ENCODE results near the gene TAS2R14. TPM values are rescaled to one million over a fixed set of nuclear protein-coding genes. Genes with fewer than 3 reads are reported as not detected.

TAS2R14 gene
- total RNA-seq, 1 donor from 2014 or later, result not detected

DNA sequence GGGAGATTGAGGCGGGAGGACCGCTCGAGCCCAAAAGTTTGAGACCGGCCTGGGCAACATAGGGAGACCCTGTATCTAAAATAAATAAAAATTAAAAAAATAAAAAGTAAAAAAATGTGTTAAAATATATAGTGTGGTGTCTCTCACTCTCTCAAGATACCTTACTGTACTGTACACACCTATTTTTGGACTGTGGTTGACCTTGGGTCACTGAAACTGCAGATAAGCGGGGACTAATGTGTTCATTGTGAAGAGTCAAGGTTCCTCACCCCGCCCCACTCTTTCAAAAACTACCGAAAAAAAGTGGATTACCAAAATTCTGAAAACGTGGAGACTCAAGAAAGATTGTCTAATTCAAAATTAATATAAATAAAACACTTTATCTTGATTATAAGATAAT is 28.7 kb downstream of the TAS2R14 start:
- no peaks in the 10 kb centered on the region for H3K27me3 ChIP-seq
- TF ChIP-seq, protein P1, sequence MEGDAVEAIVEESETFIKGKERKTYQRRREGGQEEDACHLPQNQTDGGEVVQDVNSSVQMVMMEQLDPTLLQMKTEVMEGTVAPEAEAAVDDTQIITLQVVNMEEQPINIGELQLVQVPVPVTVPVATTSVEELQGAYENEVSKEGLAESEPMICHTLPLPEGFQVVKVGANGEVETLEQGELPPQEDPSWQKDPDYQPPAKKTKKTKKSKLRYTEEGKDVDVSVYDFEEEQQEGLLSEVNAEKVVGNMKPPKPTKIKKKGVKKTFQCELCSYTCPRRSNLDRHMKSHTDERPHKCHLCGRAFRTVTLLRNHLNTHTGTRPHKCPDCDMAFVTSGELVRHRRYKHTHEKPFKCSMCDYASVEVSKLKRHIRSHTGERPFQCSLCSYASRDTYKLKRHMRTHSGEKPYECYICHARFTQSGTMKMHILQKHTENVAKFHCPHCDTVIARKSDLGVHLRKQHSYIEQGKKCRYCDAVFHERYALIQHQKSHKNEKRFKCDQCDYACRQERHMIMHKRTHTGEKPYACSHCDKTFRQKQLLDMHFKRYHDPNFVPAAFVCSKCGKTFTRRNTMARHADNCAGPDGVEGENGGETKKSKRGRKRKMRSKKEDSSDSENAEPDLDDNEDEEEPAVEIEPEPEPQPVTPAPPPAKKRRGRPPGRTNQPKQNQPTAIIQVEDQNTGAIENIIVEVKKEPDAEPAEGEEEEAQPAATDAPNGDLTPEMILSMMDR (IDR thresholded peaks at IDR 0.05), result no peak

DNA sequence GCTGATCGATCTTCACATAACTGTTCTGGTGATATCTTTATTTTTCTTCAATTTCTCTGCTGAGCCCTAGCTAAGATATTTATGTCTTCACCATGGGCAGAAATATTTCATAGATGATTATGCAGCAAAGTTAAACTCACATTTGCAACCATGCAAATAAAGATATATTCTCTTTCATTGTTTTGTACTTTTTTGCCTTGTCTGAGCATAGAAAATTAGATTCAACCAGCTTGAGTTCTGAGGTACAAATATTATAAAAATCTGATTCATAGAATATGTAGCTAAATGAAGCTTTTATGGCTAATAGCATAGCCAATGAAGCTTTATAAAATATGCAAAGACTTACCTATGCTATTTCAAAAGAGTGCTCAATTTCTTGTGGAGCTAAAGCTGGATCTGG is 29.6 kb downstream of the TAS2R14 start, which contains the start of gene TAS2R13:
TAS2R13 (minus strand) TSS at position 101 of the 400 bp plus-strand sequence. CDS start 264 bp downstream, outside the sequence.
- no peak for DNase-seq (ENCODE audit: low spot score in 2 of 2)
- Histone ChIP-seq H3K9me3 (peaks cover 0 to 21% of the 10 kb centered on the region in 2 donors), H3K4me3 (no peak within 1 kb of the TSS), H3K4me1 (no peaks in the 10 kb centered on the region), H3K27ac (no peak within 1 kb of the TSS), H3K36me3 (peaks cover 0 to 3% of the 10 kb centered on the region in 2 donors), H3K27me3 (no peaks in the 10 kb centered on the region)
- intact Hi-C loops (cut with DNase I), result no loop called here
- TF ChIP-seq, protein P1 (IDR thresholded peaks at IDR 0.05), result no peak

More for the DNA sequence above, 28.7 kb downstream of the TAS2R14 start:
- DNase-seq (ENCODE audit: low spot score in 2 of 2), result no peak
- intact Hi-C loops (cut with DNase I), result no loop called here
- Histone ChIP-seq H3K4me3 (no peak overlapping the region), H3K27ac (no peak overlapping the region), H3K36me3 (no peaks in the 10 kb centered on the region), H3K9me3 (peaks cover 0 to 11% of the 10 kb centered on the region in 2 donors), H3K4me1 (no peaks in the 10 kb centered on the region)

DNA sequence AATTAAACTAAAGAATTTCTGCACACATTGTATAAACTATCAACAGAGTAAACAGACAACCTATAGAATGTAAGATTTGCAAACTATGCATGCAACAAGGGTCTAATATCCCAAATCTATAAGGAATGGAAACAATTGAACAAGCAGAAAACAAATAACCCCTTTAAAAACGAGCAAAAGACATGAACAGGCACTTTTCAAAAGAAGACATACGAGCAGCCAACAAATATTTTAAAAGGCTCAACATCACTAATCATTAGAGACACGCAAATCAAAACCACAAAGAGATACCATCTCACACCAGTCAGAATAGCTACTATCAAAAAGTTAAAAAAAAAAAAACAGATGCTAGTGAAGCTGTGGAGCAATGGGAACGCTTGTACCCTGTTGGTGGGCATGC is 34.4 kb downstream of the TAS2R14 start:
- intact Hi-C loops (cut with DNase I), result no loop called here
- peaks cover 0 to 52% of the 10 kb centered on the region in 2 donors for H3K9me3 ChIP-seq
- no peaks in the 10 kb centered on the region for H3K27me3 ChIP-seq
- peaks cover 0 to 3% of the 10 kb centered on the region in 2 donors for H3K36me3 ChIP-seq
- H3K27ac ChIP-seq, result no peak overlapping the region
- H3K4me3 ChIP-seq, result no peak overlapping the region
- no peaks in the 10 kb centered on the region for H3K4me1 ChIP-seq
- TF ChIP-seq, protein P1 (IDR thresholded peaks at IDR 0.05), result no peak
- no peak for DNase-seq (ENCODE audit: low spot score in 2 of 2)

DNA sequence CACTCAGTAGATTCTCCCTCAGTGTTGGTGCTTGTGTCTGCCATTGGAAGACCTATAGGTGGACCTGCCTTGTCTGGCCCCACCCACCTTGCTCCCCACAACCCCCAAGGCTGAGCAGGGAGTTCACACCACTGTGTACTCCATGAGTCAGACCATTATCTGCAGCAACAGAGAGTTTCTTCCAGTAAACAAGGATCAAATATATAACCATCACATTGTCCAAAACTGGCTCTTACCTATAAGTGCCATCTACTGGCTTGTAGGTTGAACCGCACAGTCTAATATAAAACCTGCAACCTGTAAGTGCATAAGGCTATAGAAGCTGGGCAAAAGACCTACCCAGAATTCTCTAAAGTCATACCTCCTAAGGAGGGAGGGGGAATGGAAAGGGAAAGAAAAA is 37.6 kb downstream of the TAS2R14 start:
- intact Hi-C loops (cut with DNase I), result no loop called here
- Histone ChIP-seq H3K36me3 (peaks cover 0 to 3% of the 10 kb centered on the region in 2 donors), H3K4me3 (no peak overlapping the region), H3K27ac (no peak overlapping the region), H3K9me3 (peaks cover 0 to 46% of the 10 kb centered on the region in 2 donors), H3K4me1 (no peaks in the 10 kb centered on the region), H3K27me3 (no peaks in the 10 kb centered on the region)
- DNase-seq (ENCODE audit: low spot score in 2 of 2), result no peak
- TF ChIP-seq, protein P1 (IDR thresholded peaks at IDR 0.05), result no peak

DNA sequence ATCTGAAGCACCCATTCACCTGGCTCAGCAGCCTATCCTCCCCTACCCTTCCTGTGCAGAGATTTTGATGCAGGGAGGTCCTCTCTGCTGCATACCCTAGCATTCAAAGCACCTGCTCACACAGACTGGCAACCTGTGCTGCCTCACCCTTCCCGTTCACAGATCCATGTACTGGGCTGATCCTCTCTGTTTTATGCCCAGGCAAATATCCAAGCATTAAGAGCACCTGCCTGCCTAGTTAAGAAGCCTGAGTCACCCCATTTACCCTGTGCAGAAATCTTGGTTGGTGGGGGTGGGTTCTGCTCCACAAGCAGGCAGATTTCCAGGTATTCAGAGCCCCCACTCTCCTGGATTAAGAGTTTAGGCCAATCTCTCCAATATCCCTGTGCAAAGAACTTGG is 38.1 kb downstream of the TAS2R14 start:
- no peak for DNase-seq (ENCODE audit: low spot score in 2 of 2)
- TF ChIP-seq, protein P1 (IDR thresholded peaks at IDR 0.05), result no peak
- H3K4me1 ChIP-seq, result no peaks in the 10 kb centered on the region
- peaks cover 0 to 3% of the 10 kb centered on the region in 2 donors for H3K36me3 ChIP-seq
- H3K27me3 ChIP-seq, result no peaks in the 10 kb centered on the region
- H3K27ac ChIP-seq, result no peak overlapping the region
- intact Hi-C loops (cut with DNase I), result no loop called here
- peaks cover 0 to 44% of the 10 kb centered on the region in 2 donors for H3K9me3 ChIP-seq
- no peak overlapping the region for H3K4me3 ChIP-seq

DNA sequence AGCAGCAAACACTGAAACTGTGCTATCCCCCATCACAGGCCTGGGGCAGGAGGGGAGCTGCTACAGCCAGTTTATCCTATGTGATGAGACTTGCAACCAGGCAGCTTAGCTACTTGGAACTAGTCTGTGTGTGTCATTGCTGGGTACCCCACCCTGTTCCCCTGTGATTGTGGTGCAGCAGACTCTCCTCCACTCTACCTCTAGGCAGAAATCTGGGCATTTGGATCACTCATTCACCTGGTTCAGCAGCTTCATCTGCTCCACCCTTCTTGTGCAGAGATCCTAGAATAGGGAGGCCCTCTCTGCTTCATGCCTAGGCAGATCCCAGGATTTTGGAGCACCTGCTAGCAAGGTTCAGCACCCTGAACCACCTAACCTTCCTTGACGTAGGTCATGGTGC is 38.5 kb downstream of the TAS2R14 start:
- intact Hi-C loops (cut with DNase I), result no loop called here
- no peaks in the 10 kb centered on the region for H3K27me3 ChIP-seq
- H3K4me1 ChIP-seq, result no peaks in the 10 kb centered on the region
- peaks cover 0 to 42% of the 10 kb centered on the region in 2 donors for H3K9me3 ChIP-seq
- no peak for DNase-seq (ENCODE audit: low spot score in 2 of 2)
- no peak overlapping the region for H3K27ac ChIP-seq
- TF ChIP-seq, protein P1 (IDR thresholded peaks at IDR 0.05), result no peak
- H3K36me3 ChIP-seq, result peaks cover 0 to 3% of the 10 kb centered on the region in 2 donors
- no peak overlapping the region for H3K4me3 ChIP-seq

Data from ascending aorta (tissue), 2 donors.